H54 (cell line): ENCODE data around the gene CFB.
"Not testable (repeated sequence)": the region's sequence is repeated elsewhere in the genome, so short reads cannot be mapped to it uniquely, and the experiment has no call there.

Experiments used
- DNase-seq: peaks from one replicate; pipeline ENCODE4 v3.0.0; 2011; ENCODE audit warnings: low spot score, mixed read lengths; ENCODE audit not compliant: insufficient read length
- FAIRE-seq: peaks from 3 replicates; lab custom pipeline; 2011; peaks lifted over from hg19 to GRCh38; lab: Jason Lieb, UNC
- POLR2A ChIP-seq: IDR thresholded peaks from 2 replicates; pipeline ENCODE4 v1.6.1; 2011; ENCODE audit warnings: low read depth, mild to moderate bottlenecking, low read length

CFB gene

GRCh38 chr6:31966997-31967925, 21.4 kb downstream of the CFB start:
- no peak for FAIRE-seq
- no peak for DNase-seq
- no peak for TF ChIP-seq POLR2A

- FAIRE-seq (no peak), DNase-seq (no peak)
- TF ChIP-seq POLR2A = no peak
These were observed 22.0 kb downstream of the CFB start for GRCh38 chr6:31967926-31968320.

DNA sequence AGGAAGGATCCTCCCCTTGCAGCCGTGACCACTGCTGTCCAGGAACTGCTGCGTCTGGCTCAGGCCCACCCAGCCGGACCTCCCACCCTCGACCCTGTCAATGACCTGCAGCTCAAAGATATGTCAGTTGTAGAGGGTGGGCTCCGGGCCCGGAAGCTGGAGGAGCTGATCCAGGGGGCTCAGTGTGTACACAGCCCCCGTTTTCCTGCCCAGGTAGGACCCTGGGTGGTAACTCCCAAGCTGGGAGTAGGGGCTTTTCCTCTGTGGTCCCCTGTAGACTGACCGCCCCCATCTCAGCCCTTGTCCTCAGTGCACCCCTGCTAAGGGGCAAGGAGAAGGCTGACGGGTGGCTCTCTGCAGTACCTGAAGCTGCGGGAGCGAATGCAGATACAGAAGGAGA, 22.4 kb downstream of the CFB start:
- no peak for TF ChIP-seq POLR2A
- DNase-seq (no peak), FAIRE-seq (no peak)

DNA sequence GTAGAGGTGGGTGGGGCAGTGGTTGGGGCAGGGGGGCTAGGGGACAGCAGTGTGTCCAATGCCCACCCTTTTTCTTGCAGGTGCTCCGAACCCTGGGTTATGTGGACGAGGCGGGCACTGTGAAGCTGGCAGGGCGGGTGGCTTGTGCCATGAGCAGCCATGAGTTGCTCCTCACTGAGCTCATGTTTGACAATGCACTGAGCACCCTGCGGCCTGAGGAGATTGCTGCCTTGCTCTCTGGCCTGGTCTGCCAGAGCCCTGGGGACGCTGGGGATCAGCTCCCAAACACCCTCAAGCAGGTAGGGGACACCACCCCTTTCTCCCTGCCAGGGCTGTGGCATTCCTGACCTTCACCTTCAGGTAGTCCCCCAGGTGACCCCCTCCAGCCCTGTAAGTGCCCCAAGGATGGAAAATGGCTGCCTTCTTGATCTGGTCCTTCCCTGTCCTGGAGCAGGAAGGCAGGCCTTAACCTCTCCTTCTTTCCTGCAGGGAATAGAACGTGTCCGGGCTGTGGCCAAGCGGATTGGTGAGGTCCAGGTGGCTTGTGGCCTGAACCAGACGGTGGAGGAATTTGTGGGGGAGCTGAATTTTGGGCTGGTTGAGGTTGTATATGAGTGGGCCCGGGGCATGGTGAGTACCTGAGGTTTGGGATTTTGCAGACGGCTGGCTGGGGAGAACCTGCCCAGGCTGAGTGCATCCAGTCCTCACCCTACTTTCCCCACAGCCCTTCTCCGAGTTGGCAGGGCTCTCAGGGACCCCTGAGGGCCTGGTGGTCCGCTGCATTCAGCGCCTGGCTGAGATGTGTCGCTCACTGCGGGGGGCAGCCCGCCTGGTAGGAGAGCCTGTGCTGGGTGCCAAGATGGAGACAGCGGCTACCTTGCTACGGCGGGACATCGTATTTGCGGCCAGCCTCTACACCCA, 23.2 kb downstream of the CFB start:
- DNase-seq = no peak
- FAIRE-seq = no peak
- no peak for TF ChIP-seq POLR2A

DNA sequence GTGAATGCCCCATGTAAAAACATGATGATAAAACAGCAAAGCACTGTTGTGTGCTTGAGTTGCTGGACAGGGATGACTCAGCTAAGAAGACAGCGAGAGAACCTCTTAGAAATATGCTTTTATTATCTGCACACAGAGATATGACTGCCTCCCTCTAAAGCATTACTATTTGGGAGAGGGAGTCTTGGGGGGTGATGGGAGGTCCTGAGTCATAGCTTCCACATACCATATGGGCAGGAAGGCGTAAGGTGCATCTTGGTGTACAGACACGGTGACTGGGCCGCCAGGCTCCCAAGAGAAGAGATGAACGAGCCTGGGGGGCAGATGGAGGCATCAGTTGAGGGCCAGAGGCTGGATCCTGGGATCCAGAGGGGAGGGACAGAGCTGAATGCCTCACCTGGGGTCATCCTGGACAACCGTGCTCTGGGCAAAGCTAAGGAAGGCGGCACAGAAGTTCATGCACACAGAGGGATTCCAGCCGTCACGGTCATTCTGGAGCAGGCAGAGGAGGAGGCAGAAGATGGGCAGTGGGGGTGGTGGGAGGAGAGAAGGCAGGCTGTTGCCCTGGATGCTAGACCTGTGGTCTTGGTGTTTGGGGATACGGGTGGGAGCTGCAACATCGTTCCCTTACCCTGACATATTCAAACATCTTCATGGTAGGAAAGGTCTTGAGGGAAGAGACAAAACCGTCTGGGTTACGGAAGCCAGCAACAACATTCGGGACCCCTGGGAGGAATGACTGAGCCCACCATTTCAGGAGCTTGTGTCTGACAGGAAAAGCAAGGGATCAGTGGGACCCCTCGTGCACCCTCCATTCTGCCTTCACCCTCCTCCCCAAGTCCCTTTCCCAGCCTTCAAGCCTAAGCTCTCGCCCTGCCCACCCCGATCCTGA, 24.1 kb downstream of the CFB start:
- TF ChIP-seq POLR2A = no peak
- DNase-seq = no peak
- FAIRE-seq = no peak

DNA sequence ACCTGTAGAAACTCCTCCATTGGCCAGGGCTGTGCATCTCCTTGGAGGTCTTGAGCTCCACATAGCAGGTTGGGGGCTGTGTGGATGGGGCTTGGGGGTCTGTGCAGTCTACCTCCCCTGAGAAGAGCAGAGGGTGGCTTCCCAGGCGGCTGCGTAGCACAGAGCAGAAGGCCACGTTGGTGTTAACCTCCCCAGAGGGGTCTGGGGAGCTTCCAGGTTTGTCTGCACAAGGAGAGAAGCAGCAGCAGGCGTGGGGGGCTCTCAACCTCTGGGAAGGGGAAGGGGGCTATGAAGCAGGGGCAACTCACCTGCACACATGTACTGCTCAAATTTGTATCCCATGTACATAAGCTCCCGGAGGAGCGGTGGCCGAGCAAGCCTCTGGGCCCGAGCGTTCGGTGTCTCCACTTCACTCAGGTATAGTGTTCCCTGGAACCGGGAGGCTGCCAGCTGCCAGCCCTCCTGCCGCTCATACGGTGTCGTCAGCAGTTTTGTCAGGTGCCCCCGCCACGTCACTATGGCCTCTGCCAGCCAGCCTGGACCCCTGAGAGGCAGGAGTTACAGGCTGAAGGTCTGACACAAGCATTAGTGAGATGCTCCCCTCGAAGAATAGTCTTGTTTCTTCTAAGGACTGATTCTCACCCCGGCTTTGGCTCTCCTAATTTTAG, 24.8 kb downstream of the CFB start:
- no peak for FAIRE-seq
- no peak for TF ChIP-seq POLR2A

DNA sequence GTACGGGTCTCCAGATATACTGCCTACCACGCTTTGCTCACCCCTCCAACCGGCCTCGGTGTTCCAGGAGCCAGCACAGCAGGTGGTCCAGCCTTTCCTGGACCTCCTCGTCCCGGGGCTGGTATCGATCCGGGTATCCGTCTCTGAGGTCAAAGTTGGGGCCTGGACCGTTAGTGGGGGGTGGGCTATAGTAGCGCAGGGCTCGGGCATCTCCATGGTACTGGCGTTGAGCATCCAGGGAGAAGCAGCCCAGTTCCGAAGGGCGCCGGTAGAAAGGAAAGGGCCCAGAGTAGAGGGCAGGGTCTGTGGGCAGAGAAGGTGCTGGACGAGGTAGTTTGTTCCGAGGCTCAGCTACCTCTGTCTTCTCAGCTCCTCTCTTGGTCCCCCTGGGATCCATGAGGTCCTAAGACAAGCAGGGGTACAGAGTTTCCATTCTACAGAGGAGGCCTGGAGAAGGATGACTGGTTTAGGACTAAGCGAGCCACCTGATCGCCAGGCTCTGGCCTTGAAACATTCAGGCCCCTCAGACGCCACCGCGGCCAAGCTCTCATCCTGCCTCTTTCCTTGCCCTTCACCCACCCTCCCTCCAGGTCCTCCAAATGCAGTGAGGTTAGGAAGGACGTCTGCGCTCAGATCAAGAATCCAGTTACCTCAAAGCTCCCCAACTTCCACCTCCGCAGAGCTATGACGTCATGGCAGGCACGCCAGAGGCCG, 25.5 kb downstream of the CFB start:
- TF ChIP-seq POLR2A = no peak
- FAIRE-seq (no peak), DNase-seq (no peak)

More for the DNA sequence above, 24.8 kb downstream of the CFB start:
- DNase-seq = no peak

GRCh38 chr6:31971993-31972708, 26.3 kb downstream of the CFB start, which contains the start of gene DXO:
Gene DXO (minus strand): TSS chr6:31972138. CDS start chr6:31971675, 463 bp downstream.
- FAIRE-seq = peak; percentile 60
- peak; percentile 99 for DNase-seq
- TF ChIP-seq POLR2A = peak; percentile 42

DNA sequence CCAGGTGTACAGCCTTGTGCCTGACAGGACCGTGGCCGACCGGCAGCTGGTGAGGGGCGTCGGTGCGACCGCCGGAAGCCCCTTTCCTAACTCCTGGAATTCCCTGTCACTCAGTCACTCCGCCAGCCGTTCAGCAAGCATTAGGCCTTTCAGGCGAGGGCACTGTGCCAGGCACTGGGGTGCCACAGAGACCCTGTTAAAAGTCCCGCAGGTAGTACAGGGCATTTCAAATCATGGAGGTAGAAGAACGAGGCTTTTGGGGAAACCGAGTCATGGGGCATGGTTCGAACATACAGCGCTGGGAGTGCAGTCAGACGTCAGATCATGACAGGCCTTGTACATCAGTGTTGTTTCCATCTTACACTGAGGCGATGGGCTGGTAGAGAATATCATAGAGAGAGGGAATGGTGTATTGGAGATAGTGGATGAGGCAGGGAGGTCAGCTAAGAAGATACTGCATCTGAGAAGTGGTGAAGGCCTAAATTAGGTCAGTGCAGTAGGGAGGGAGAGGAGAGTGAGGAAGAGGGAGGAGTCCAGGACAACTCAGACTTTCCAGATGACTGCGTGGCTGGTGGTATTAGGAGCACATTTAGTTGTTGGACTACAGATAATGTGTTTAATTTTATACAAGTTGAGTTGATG, 26.9 kb downstream of the CFB start:
- DNase-seq (no peak), FAIRE-seq (no peak)
- no peak for TF ChIP-seq POLR2A

DNA sequence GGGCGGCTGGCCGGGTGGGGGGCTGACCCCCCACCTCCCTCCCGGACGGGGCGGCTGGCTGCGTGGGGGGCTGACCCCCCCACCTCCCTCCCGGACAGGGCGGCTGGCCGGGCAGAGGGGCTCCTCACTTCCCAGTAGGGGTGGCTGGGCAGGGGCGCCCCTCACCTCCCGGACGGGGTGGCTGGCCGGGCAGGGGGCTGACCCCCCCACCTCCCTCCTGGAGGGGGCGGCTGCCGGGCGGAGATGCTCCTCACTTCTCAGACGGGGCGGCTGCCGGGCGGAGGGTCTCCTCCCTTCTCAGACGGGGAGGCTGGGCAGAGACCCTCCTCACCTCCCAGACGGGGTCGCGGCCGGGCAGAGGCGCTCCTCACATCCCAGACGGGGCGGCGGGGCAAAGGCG, 30.2 kb downstream of the CFB start:
- not testable (repeated sequence) for DNase-seq, FAIRE-seq

- DNase-seq (no peak), FAIRE-seq (no peak)
- TF ChIP-seq POLR2A = no peak
These were observed 32.0 kb downstream of the CFB start for GRCh38 chr6:31977816-31978431.
